Psoas muscle (tissue), 8 donors: ENCODE measurements around the gene RPL18. TPM values are rescaled to one million over a fixed set of nuclear protein-coding genes. Genes with fewer than 3 reads are reported as not detected.

Source experiments
- ATAC-seq, 4 donors: fragments of 200-7000 bp; cut with Tn5 transposase; one replicate each; pipeline ENCODE4 v1.9.1; 2020; ENCODE audit warnings: moderate library complexity in 3 of 4, mild to moderate bottlenecking in 2 of 4
- DNase-seq, 2 donors: peaks; one replicate each; pipeline ENCODE4 v3.0.0-alpha.2; 2020
- H3K27ac ChIP-seq: fragments of 200-600 bp; one replicate; pipeline ENCODE4 v1.8.0; 2022
- H3K27me3 ChIP-seq, 3 donors: fragments of 200-600 bp in 1 of 3; one replicate each; pipeline versions ENCODE4 v1.6.1 to v1.8.0; 2013 to 2022; ENCODE audit warnings: low read length in 2 of 3, mild to moderate bottlenecking in 2 of 3, moderate library complexity in 1 of 3; ENCODE audit not compliant: insufficient read depth in 3 of 3
- H3K36me3 ChIP-seq, 2 donors: fragments of 200-600 bp in 1 of 2; one replicate each; pipeline versions ENCODE4 v1.6.1 to v1.8.0; 2013 to 2022; ENCODE audit warnings: low read depth in 1 of 2, mild to moderate bottlenecking in 1 of 2, moderate library complexity in 1 of 2; ENCODE audit not compliant: insufficient read depth in 1 of 2
- H3K4me1 ChIP-seq: fragments of 200-600 bp; one replicate; pipeline ENCODE4 v1.8.0; 2022
- H3K4me3 ChIP-seq: fragments of 200-600 bp; one replicate; pipeline ENCODE4 v1.8.0; 2022; ENCODE audit warnings: mild to moderate bottlenecking
- H3K9me3 ChIP-seq: fragments of 200-600 bp; one replicate; pipeline ENCODE4 v1.8.0; 2022
- CTCF ChIP-seq: fragments of 200-600 bp; IDR thresholded peaks from one replicate; pipeline ENCODE4 v1.8.0; 2022; ENCODE audit warnings: antibody characterized with exemption
- WGBS, 3 donors: extraction: QIAGEN DNeasy Blood & Tissue Kit; methylation state at CpG; one replicate each; pipeline versions ENCODE4 v1.1.6 to v1.1.7; 2013; 5-methylcytosine and 5-hydroxymethylcytosine counted together
- intact Hi-C, 2 donors: fragments of 100-400 bp; cut with DNase I; formaldehyde crosslinking; loops; one replicate each; pipeline versions ENCODE4 v1.11.0 to v1.14.2; 2022
- polyA plus RNA-seq, 3 donors: library from polyadenylated mRNA; stranded (reverse); fragments of 200-250 nt; gene quantifications; one replicate each; pipeline ENCODE4 v1.2.3, GENCODE V29; 2013
- total RNA-seq, 4 donors: library from RNA; stranded (reverse); fragmentation: NEBNext Ultra II Directional in 2 of 4; extraction: Animal tissue kit (Norgen Biotek cat#: 25700) in 2 of 4; gene quantifications; one replicate each; pipeline versions ENCODE4 v1.2.1 to v1.2.4, GENCODE V29; 2021 to 2023
- donor health status: healthy with polysubstance abuse.
- donor health status: DM: no; HTN: no; CAD: no; lungs with moderate emphysema.
- donor health status: Bipolar disorder and iron deficiency.
- donor health status: healthy.
- donor health status: DM: yes; HTN: yes; CAD: no.
- donor health status: DM: no; HTN: no; CAD: no.
- donor health status: DM: no; HTN: no; CAD: no.
- donor health status: DM: yes; HTN: yes; CAD: no.

RPL18 gene
- total and polyA plus RNA-seq, 7 donors = 506 to 1,745 (median 730) TPM

- Histone ChIP-seq H3K4me1 (peaks cover 25% of the 10 kb centered on the region), H3K9me3 (no peaks in the 10 kb centered on the region), H3K27ac (peak overlapping the region; percentile 97), H3K27me3 (no peaks in the 10 kb centered on the region), H3K4me3 (peak overlapping the region; percentile 87), H3K36me3 (no peaks in the 10 kb centered on the region)
- no peak for TF ChIP-seq CTCF
- DNase-seq (peak; percentile 81 to 91), ATAC-seq (peak; percentile 40 to 60 (median 52))
- intact Hi-C loops = loop anchor here (2.0 to 10.0 kb wide), 2 partner anchors 81 to 327 kb away; partner anchors contain the start of genes FTL (in 1 of the 2) and MAMSTR (in 1 of the 2)
- 9% methylated on average over 28 to 29 of the region's 29 CpGs for WGBS, 3 donors
Observed at GRCh38 chr19:48637948-48638830, 19.2 kb upstream of the RPL18 start.

GRCh38 chr19:48637449-48637947, 18.5 kb upstream of the RPL18 start:
- H3K9me3 ChIP-seq = no peaks in the 10 kb centered on the region
- ATAC-seq = peak; percentile 75 to 80 (median 76)
- intact Hi-C loops = loop anchor here in 1 of 2 donors (10.0 kb wide), 1 partner anchor 327 kb away; the partner anchor contains the start of gene FTL
- H3K4me1 ChIP-seq = peaks cover 32% of the 10 kb centered on the region
- no peak for TF ChIP-seq CTCF
- H3K36me3 ChIP-seq = no peaks in the 10 kb centered on the region
- H3K27ac ChIP-seq = peak overlapping the region; percentile 97
- H3K27me3 ChIP-seq = no peaks in the 10 kb centered on the region
- H3K4me3 ChIP-seq = peak overlapping the region; percentile 87
- WGBS, 3 donors = 0 to 1% (median 0%) methylated on average over 38 of the region's 38 CpGs
- peak; percentile 99 to 100 for DNase-seq

- intact Hi-C loops = loop anchor here in 1 of 2 donors (10.0 kb wide), 1 partner anchor 328 kb away; the partner anchor contains the start of gene FTL
- no peaks in the 10 kb centered on the region for H3K27me3 ChIP-seq
- no peaks in the 10 kb centered on the region for H3K36me3 ChIP-seq
- H3K27ac ChIP-seq = peak within 1 kb of the TSS; percentile 97
- WGBS, 3 donors = 0 to 1% (median 0%) methylated on average over 36 to 40 of the region's 40 CpGs
- peaks cover 37% of the 10 kb centered on the region for H3K4me1 ChIP-seq
- H3K9me3 ChIP-seq = no peaks in the 10 kb centered on the region
- DNase-seq (peak in 1 of 2 donors; percentile 83), ATAC-seq (peak; percentile 8 to 36 (median 18))
- TF ChIP-seq CTCF = no peak
- H3K4me3 ChIP-seq = peak within 1 kb of the TSS; percentile 87
Observed at GRCh38 chr19:48636859-48637448, 18.0 kb upstream of the RPL18 start, which contains the start of gene DBP. Gene DBP, minus strand, starts transcription at chr19:48637379. Its CDS starts 385 bp downstream, at chr19:48636994.

GRCh38 chr19:48635966-48636858, 17.2 kb upstream of the RPL18 start:
- peak in 1 of 2 donors; percentile 75 for DNase-seq

More at GRCh38 chr19:48635966-48636858, 17.2 kb upstream of the RPL18 start:
- H3K4me1 ChIP-seq = peaks cover 42% of the 10 kb centered on the region
- no peaks in the 10 kb centered on the region for H3K27me3 ChIP-seq
- H3K4me3 ChIP-seq = peak overlapping the region; percentile 87
- peak overlapping the region; percentile 97 for H3K27ac ChIP-seq
- WGBS, 3 donors = 1 to 3% (median 1%) methylated on average over 33 to 35 of the region's 35 CpGs
- no peak for TF ChIP-seq CTCF
- no peaks in the 10 kb centered on the region for H3K36me3 ChIP-seq
- no peak for ATAC-seq
- no peaks in the 10 kb centered on the region for H3K9me3 ChIP-seq
- intact Hi-C loops = loop anchor here in 1 of 2 donors (10.0 kb wide), 1 partner anchor 329 kb away; the partner anchor contains the start of gene FTL
